ENCODE data around the gene LPCAT1.
"Not testable (repeated sequence)": the region's sequence is repeated elsewhere in the genome, so short reads cannot be mapped to it uniquely, and the experiment has no call there.

LPCAT1 gene

DNA sequence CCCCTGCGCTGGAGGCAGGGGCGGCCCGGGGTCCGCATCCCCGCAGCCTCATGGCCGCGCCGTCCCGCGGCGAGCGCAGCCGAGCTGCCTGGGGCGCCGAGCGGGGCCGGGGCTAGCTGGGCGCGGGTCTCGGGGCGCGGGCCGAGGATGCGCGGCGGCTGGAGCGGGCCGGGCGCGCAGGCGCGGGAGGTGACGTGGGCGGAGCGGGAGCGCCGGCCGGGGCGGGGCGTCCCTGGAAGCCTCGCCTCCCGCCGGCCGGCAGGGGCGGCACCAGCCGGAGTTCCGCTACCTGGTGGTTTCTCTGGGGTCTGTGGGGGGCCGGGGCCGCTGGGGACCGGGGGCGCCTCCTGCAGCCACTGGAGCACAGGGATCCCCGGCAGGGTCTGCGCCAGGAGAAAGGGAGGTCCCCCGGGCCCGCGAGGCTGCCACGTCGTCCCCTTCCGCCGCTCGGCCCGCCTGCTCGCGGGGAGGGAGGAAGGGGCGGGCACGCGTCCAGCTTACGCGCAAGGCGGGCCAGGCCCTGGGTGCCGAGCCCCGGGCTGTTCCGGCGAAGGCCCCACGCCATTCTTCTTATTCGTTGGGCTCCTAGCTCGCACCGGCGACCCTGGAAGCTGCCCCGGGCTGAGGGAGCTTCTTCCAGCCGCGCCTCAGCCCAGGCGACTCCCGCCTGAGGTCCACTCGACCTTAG is at the start of gene LPCAT1:
Gene LPCAT1, minus strand, starts transcription at position 168 of the 688 bp plus-strand sequence. Its CDS starts 116 bp downstream, at position 52.
- TF ChIP-seq, protein P1, sequence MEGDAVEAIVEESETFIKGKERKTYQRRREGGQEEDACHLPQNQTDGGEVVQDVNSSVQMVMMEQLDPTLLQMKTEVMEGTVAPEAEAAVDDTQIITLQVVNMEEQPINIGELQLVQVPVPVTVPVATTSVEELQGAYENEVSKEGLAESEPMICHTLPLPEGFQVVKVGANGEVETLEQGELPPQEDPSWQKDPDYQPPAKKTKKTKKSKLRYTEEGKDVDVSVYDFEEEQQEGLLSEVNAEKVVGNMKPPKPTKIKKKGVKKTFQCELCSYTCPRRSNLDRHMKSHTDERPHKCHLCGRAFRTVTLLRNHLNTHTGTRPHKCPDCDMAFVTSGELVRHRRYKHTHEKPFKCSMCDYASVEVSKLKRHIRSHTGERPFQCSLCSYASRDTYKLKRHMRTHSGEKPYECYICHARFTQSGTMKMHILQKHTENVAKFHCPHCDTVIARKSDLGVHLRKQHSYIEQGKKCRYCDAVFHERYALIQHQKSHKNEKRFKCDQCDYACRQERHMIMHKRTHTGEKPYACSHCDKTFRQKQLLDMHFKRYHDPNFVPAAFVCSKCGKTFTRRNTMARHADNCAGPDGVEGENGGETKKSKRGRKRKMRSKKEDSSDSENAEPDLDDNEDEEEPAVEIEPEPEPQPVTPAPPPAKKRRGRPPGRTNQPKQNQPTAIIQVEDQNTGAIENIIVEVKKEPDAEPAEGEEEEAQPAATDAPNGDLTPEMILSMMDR (IDR thresholded peaks at IDR 0.05; ENCODE audit: insufficient read depth, low read depth, low read length, missing control alignments), result no peak
- H3K4me3 ChIP-seq (ENCODE audit: low read length), result peak within 1 kb of the TSS; percentile 59
- DNase-seq (ENCODE audit: low read depth), result peak; percentile 74

GRCh38 chr5:1571875-1572274 is 48.1 kb upstream of the LPCAT1 start:
- H3K4me3 ChIP-seq (ENCODE audit: low read length); DNase-seq (ENCODE audit: low read depth): not testable (repeated sequence)

DNA sequence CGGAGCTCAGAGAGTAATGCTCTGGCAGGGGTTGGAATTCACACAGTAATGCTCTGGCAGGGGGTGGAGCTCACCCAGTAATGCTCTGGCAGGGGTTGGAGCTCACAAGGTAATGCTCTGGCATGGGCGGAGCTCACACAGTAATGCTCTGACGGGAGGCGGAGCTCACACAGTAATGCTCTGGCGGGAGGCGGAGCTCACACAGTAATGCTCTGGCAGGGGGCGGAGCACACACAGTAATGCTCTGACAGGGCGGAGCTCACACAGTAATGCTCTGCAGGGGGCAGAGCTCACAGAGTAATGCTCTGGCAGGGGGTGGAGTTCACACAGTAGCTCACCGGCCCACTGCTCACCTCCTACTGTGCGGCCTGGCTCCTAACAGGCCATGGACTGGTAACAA is 47.2 kb upstream of the LPCAT1 start:
- TF ChIP-seq, protein P1 (IDR thresholded peaks at IDR 0.05; ENCODE audit: insufficient read depth, low read depth, low read length, missing control alignments), result no peak
- no peak overlapping the region for H3K4me3 ChIP-seq (ENCODE audit: low read length)
- DNase-seq (ENCODE audit: low read depth), result no peak

- no peak overlapping the region for H3K4me3 ChIP-seq (ENCODE audit: low read length)
- peak; percentile 87 for DNase-seq (ENCODE audit: low read depth)
- TF ChIP-seq, protein P1 (IDR thresholded peaks at IDR 0.05; ENCODE audit: insufficient read depth, low read depth, low read length, missing control alignments), result no peak
Measured at GRCh38 chr5:1568201-1568979, 44.6 kb upstream of the LPCAT1 start.

DNA sequence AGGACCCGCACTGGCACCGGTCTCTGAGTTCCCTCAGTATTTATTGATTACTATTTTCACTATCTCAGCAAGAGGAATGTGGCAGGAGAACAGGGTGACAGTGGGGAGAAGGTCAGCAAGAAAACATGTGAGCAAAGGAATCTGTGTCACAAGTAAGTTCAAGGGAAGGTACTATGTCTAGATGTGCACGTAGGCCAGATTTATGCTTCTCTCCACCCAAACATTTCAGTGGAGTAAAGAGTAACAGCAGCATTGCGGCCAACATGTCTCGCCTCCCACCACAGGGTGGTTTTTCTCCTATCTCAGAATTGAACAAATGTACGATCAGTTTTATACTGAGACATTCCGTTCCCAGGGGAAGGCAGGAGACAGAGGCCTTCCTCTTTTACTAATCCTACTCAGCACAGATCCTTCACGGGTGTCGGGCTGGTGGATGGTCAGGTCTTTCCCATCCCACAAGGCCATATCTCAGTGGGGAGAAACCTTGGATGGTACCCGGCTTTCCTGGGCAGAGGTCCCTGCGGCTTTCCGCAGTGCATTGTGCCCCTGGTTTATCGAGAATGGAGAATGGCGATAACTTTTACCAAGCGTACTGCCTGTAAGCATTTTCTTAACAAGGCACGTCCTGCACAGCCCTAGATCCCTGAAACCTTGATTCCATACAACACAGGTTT is 43.9 kb upstream of the LPCAT1 start:
- not testable (repeated sequence) for DNase-seq (ENCODE audit: low read depth); H3K4me3 ChIP-seq (ENCODE audit: low read length)

- TF ChIP-seq, protein P1 (IDR thresholded peaks at IDR 0.05; ENCODE audit: insufficient read depth, low read depth, low read length, missing control alignments), result no peak
- H3K4me3 ChIP-seq (ENCODE audit: low read length), result no peak overlapping the region
- no peak for DNase-seq (ENCODE audit: low read depth)
Measured at GRCh38 chr5:1565737-1566734, 42.3 kb upstream of the LPCAT1 start.

DNA sequence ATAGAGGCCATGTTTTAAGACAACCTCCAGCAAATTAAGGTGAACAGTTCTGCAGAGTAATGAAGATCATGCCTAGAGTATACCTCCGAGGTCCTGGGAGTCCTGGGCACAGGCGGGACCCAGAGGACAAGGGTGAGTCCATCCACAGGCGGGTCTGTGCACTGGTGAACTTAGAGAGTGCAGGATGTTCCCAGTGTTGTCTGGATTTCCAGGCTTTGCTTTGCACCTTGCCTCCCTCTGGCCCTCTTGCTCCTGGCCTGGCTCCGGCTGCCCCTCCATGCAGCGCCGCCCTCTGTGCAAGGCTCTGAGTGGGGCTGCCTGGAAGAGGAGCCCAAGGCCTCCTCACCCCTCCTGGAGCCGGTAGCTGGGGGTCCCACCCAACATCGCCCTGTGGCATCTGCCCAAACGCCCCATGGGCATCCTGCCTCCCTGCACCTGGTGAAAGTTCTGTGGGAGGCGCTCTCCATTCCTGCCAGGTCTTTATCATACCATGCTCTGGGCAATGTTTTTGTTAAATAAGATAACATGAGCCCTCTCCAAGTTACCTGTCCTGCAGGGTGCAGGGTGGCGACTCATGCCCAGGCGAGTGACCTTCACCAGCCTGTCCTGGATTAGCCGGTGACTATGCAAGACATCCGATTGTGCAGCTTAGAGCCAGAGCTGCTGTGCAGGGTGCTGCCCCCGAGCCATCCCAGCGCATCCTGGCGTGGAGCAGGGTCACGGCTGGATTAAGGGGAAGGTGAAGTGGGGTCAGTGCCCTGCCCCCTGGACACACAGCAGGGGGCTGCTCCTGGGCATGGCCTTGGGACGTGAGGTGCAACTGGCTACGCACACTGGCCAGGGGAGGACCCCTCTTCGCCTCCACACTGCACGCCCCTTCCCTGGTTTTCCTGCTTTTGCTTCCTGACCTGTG is 41.3 kb upstream of the LPCAT1 start:
- TF ChIP-seq, protein P1 (IDR thresholded peaks at IDR 0.05; ENCODE audit: insufficient read depth, low read depth, low read length, missing control alignments), result no peak
- H3K4me3 ChIP-seq (ENCODE audit: low read length), result no peak overlapping the region
- no peak for DNase-seq (ENCODE audit: low read depth)

All from epithelial cell of esophagus (primary cell).